ENCODE data around the gene LIN7C.

LIN7C gene

GRCh38 chr11:27444801-27445215 lies 61.8 kb downstream of the LIN7C start:
- DNase-seq, result no peak

All from CD4-positive, alpha-beta T cell treated with Interleukin-4 for 4 hours (primary cell).